Thyroid gland (tissue), 4 donors: ENCODE results near the gene KRABD2.
A peak's percentile ranks its signal among the peaks of the same experiment; 100 is the strongest.

ENCODE experiments used
- DNase-seq, 2 donors: peaks; one replicate each; pipeline ENCODE4 v3.0.0-alpha.2; 2019
- H3K27ac ChIP-seq, 3 donors: fragments of 200-600 bp; sonication (generic); 1 replicate in 2 of 3; 2 replicates in 1 of 3; pipeline ENCODE4 v1.5.1; 2016 to 2019; ENCODE audit warnings: mild to moderate bottlenecking in 1 of 3, moderate library complexity in 1 of 3
- H3K27me3 ChIP-seq: fragments of 200-600 bp; sonication (generic); one replicate; pipeline ENCODE4 v1.5.1; 2019
- H3K36me3 ChIP-seq, 2 donors: fragments of 200-600 bp; sonication (generic); one replicate each; pipeline ENCODE4 v1.5.1; 2016 to 2019
- H3K4me1 ChIP-seq, 2 donors: fragments of 200-600 bp; sonication (generic); one replicate each; pipeline ENCODE4 v1.5.1; 2017 to 2019
- H3K4me3 ChIP-seq, 3 donors: fragments of 200-600 bp; sonication (generic); replicated peaks in 1 of 3; 1 replicate in 2 of 3; 2 replicates in 1 of 3; pipeline ENCODE4 v1.5.1; 2016; ENCODE audit warnings: mild to moderate bottlenecking in 1 of 3
- H3K9me3 ChIP-seq: fragments of 200-600 bp; sonication (generic); one replicate; pipeline ENCODE4 v1.5.1; 2017
- POLR2A ChIP-seq, 2 donors: fragments of 450-650 bp; IDR thresholded peaks; one replicate each; pipeline ENCODE4 v1.6.1; 2017; ENCODE audit warnings: antibody characterized with exemption in 2 of 2, mild to moderate bottlenecking in 2 of 2, moderate library complexity in 1 of 2
- WGBS, 2 donors: methylation state at CpG; one replicate each; pipeline ENCODE4 v1.1.5; 2017; 5-methylcytosine and 5-hydroxymethylcytosine counted together
- intact Hi-C: fragments of 100-400 bp; cut with DNase I; formaldehyde crosslinking; loops from one replicate; pipeline ENCODE4 v1.15.1; 2023
- TF ChIP-seq, protein P1 (sequence below), 6 experiments: fragments of 200-600 bp in 3 of 6; fragments of 450-650 bp in 3 of 6; sonication (generic) in 3 of 6; IDR thresholded peaks; one replicate each; pipeline ENCODE4 v1.5.1; 2016 to 2019; ENCODE audit warnings: antibody characterized with exemption in 6 of 6, mild to moderate bottlenecking in 2 of 6, inconsistent platforms in 1 of 6, moderate library complexity in 1 of 6

Gene KRABD2

DNA sequence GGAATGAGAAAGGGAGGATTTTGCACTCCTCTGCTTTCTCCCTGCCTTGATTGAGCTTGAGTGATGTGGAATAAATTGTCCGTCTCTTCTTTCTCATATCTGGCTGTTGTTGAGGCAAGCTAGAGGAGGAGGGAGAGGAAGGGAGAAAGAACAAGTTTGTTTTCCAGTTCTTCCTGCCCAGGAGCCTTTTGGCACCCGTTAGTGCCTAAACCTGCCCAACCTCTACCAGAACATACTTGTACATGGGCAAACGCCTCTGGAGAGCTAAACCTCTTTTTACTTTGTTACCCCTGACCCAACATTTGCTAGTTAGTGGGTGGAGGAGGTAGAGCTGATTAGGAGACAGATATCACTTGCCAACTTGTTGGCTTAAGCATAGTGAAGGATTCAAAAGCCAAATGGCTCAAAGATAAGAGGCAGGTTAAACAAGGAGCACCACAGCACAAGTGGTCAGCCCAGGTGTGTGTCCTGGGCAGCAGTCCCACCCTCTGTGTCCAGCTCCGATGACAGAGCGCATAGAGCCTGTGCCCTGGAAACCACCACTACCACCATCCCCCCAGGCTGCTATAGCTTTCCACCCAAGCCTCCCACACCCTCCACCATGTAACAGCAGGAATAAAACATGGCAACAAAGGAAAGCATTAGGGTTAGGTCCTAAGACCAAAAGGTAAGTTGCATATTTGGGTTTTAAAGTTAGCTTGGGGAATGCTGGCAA lies 30.4 kb downstream of the KRABD2 start:
- Histone ChIP-seq H3K36me3 (no peaks in the 10 kb centered on the region), H3K9me3 (no peaks in the 10 kb centered on the region), H3K27me3 (no peaks in the 10 kb centered on the region), H3K4me3 (no peak overlapping the region), H3K4me1 (peaks cover 5 to 8% of the 10 kb centered on the region in 2 donors), H3K27ac (no peak overlapping the region)
- intact Hi-C loops: no loop called here
- DNase-seq: peak; percentile 22 to 27
- WGBS, 2 donors: 29 to 37% methylated on average over 5 of the region's 5 CpGs
- TF ChIP-seq POLR2A (IDR thresholded peaks at IDR 0.05): no peak
- TF ChIP-seq, protein P1, sequence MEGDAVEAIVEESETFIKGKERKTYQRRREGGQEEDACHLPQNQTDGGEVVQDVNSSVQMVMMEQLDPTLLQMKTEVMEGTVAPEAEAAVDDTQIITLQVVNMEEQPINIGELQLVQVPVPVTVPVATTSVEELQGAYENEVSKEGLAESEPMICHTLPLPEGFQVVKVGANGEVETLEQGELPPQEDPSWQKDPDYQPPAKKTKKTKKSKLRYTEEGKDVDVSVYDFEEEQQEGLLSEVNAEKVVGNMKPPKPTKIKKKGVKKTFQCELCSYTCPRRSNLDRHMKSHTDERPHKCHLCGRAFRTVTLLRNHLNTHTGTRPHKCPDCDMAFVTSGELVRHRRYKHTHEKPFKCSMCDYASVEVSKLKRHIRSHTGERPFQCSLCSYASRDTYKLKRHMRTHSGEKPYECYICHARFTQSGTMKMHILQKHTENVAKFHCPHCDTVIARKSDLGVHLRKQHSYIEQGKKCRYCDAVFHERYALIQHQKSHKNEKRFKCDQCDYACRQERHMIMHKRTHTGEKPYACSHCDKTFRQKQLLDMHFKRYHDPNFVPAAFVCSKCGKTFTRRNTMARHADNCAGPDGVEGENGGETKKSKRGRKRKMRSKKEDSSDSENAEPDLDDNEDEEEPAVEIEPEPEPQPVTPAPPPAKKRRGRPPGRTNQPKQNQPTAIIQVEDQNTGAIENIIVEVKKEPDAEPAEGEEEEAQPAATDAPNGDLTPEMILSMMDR (IDR thresholded peaks at IDR 0.05): no peak

DNA sequence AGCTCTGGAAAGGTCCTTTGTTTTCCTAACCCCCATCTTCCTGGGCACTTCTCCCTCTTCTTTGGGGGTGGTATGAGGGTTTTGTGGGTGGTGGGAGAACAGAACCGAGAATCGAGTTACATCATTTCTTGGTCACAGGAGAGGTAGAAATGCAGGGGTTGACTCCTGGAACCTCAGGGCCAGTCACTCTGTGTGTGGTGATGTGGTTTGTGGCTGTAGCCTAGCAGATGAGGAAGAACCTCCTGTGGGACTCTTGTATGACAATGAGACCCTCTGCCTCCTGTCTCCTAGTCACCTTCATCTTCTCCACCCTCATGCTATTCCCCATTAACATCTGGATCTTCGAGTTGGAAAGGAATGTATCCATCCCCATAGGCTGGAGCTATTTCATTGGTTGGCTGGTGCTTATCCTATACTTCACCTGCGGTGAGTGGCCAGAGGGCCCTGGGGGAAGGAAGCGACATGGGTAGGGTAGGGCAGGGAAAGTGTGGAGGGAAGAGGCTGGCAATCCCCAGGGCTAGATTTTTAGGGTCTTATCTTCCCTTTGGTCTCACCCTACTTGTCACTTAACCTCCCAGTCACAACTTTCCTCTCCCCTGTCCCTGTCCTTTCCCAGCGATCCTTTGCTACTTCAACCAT lies 31.3 kb downstream of the KRABD2 start:
- H3K27me3 ChIP-seq: no peaks in the 10 kb centered on the region
- intact Hi-C loops: no loop called here
- no peak for DNase-seq
- 49 to 52% methylated on average over 6 of the region's 6 CpGs for WGBS, 2 donors
- H3K4me3 ChIP-seq: no peak overlapping the region
- no peaks in the 10 kb centered on the region for H3K9me3 ChIP-seq
- H3K36me3 ChIP-seq: no peaks in the 10 kb centered on the region
- no peak overlapping the region for H3K27ac ChIP-seq
- TF ChIP-seq, protein P1 (IDR thresholded peaks at IDR 0.05): no peak
- TF ChIP-seq POLR2A (IDR thresholded peaks at IDR 0.05): no peak
- H3K4me1 ChIP-seq: peaks cover 5 to 8% of the 10 kb centered on the region in 2 donors

DNA sequence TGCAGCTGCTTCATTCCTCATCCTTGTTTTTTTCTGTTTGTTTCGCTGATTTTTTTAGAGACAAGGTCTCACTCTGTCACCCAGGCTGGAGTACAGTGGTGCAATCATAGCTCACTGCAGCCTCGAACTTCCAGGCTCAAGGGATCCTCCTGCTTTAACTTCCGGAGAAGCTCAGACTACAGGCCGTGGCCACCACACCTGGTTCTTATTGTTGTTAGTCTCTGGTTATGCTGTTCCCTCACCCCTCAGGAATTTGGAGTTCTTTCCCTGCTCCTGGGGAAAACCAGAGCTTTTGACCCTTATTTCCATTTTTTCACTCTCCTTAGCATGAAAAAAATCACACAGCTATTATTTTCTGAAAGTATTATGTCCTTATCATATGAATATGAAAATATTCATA lies 35.0 kb downstream of the KRABD2 start:
- Histone ChIP-seq H3K27me3 (no peaks in the 10 kb centered on the region), H3K27ac (no peak overlapping the region), H3K4me1 (peaks cover 5 to 8% of the 10 kb centered on the region in 2 donors), H3K36me3 (no peaks in the 10 kb centered on the region), H3K9me3 (no peaks in the 10 kb centered on the region), H3K4me3 (no peak overlapping the region)
- TF ChIP-seq, protein P1 (IDR thresholded peaks at IDR 0.05): no peak
- TF ChIP-seq POLR2A (IDR thresholded peaks at IDR 0.05): no peak
- intact Hi-C loops: no loop called here
- 65 to 68% methylated on average over 4 of the region's 4 CpGs for WGBS, 2 donors
- no peak for DNase-seq

DNA sequence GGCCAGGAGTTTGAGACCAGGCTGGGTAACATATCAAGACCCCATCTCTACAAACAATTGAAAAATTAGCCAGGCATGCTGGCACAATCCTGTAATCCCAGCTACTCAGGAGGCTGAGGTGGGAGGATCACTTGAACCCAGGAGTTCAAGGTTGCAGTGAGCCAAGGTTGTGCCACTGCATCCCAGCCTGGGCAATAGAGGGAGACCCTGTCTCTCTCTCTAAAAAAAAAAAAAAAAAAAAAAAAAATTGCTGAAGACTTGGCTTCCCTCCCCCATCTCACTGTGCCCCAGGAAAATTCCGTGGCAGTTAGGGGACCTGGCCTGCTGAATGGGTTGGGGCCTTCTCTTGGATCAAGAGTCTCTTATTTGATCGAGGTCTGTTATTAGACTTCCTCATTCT lies 37.0 kb downstream of the KRABD2 start, which contains the start of gene ODF4:
ODF4 (plus strand) TSS at position 301 of the 400 bp plus-strand sequence. CDS start 212 bp downstream, outside the sequence.
- H3K4me1 ChIP-seq: no peaks in the 10 kb centered on the region
- no peak within 1 kb of the TSS for H3K27ac ChIP-seq
- no peaks in the 10 kb centered on the region for H3K27me3 ChIP-seq
- no peak for DNase-seq
- H3K4me3 ChIP-seq: no peak within 1 kb of the TSS
- H3K9me3 ChIP-seq: no peaks in the 10 kb centered on the region
- intact Hi-C loops: no loop called here
- TF ChIP-seq, protein P1 (IDR thresholded peaks at IDR 0.05): no peak
- TF ChIP-seq POLR2A (IDR thresholded peaks at IDR 0.05): no peak
- H3K36me3 ChIP-seq: no peaks in the 10 kb centered on the region
- WGBS, 2 donors: 67 to 76% methylated on average over 2 of the region's 2 CpGs

DNA sequence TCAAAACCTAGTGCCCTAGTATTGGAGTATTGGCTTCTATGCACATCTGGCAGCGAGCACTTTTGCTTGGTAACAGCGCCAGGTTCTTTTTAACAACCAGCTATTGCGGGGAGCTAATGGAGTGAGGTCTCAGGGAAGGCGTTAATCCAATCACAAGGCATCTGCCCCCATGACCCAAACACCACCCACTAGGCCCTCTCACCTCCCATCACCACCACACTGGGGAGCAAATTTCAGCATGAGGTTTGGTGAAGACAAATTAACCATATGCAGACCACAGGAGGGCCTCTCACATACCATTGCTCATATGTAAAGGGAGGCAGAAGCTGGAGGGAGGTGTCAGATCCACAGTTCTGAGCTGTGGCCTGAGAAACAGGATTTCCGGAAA lies 37.8 kb downstream of the KRABD2 start:
- Histone ChIP-seq H3K36me3 (no peaks in the 10 kb centered on the region), H3K4me1 (no peaks in the 10 kb centered on the region), H3K27me3 (no peaks in the 10 kb centered on the region), H3K9me3 (no peaks in the 10 kb centered on the region), H3K27ac (no peak overlapping the region), H3K4me3 (no peak overlapping the region)
- TF ChIP-seq, protein P1 (IDR thresholded peaks at IDR 0.05): no peak
- no peak for TF ChIP-seq POLR2A (IDR thresholded peaks at IDR 0.05)
- WGBS, 2 donors: 84 to 91% methylated on average over 5 of the region's 5 CpGs
- intact Hi-C loops: no loop called here
- DNase-seq: no peak
